ENCODE data around the gene NSMCE1.
A peak's percentile ranks its signal among the peaks of the same experiment; 100 is the strongest.

Gene NSMCE1

GRCh38 chr16:27228621-27229501 is 39.7 kb downstream of the NSMCE1 start:
- Histone ChIP-seq H2AFZ (ENCODE audit: low read length) (no peak overlapping the region), H3K9me2 (ENCODE audit: low read depth, low read length) (no peaks in the 10 kb centered on the region), H3K4me2 (ENCODE audit: low read length) (peak overlapping the region; percentile 12; the same call in 1 of the 2 replicates), H3K79me2 (ENCODE audit: insufficient read depth, low read length) (no peaks in the 10 kb centered on the region), H3K36me3 (ENCODE audit: insufficient read depth, low read length) (peaks cover 34% of the 10 kb centered on the region), H3K9me3 (ENCODE audit: low read length) (no peaks in the 10 kb centered on the region), H3K4me3 (ENCODE audit: low read depth, low read length, poor library complexity, severe bottlenecking) (no peak overlapping the region), H3K27ac (ENCODE audit: low read depth, low read length, poor library complexity, severe bottlenecking) (peak overlapping the region; percentile 98), H4K20me1 (ENCODE audit: insufficient read depth, low read length) (no peaks in the 10 kb centered on the region), H3K4me1 (ENCODE audit: insufficient read depth, low read length, severe bottlenecking) (peaks cover 84% of the 10 kb centered on the region), H3K27me3 (ENCODE audit: insufficient read depth, low read length) (no peaks in the 10 kb centered on the region), H3K9ac (ENCODE audit: low read length) (no peak overlapping the region; the same call in 1 of the 2 replicates), H3F3A (ENCODE audit: insufficient read depth, low read length) (peaks cover 7% of the 10 kb centered on the region)
- TF ChIP-seq CTCF (IDR thresholded peaks at IDR 0.05; ENCODE audit: low read length) = no peak; the same call in 1 of the 2 replicates
- no peak for TF ChIP-seq EZH2 (IDR thresholded peaks at IDR 0.05; ENCODE audit: borderline replicate concordance, low read length)

GRCh38 chr16:27228045-27228444 is 40.5 kb downstream of the NSMCE1 start:
- Histone ChIP-seq H3K9me2 (ENCODE audit: low read depth, low read length) (no peaks in the 10 kb centered on the region), H3K9ac (ENCODE audit: low read length) (no peak overlapping the region), H4K20me1 (ENCODE audit: insufficient read depth, low read length) (no peaks in the 10 kb centered on the region), H3K9me3 (ENCODE audit: low read length) (no peaks in the 10 kb centered on the region), H3K36me3 (ENCODE audit: insufficient read depth, low read length) (peaks cover 36% of the 10 kb centered on the region), H3K79me2 (ENCODE audit: insufficient read depth, low read length) (no peaks in the 10 kb centered on the region), H3K4me2 (ENCODE audit: low read length) (no peak overlapping the region), H3K4me3 (ENCODE audit: low read depth, low read length, poor library complexity, severe bottlenecking) (no peak overlapping the region), H3K27me3 (ENCODE audit: insufficient read depth, low read length) (no peaks in the 10 kb centered on the region), H3K27ac (ENCODE audit: low read depth, low read length, poor library complexity, severe bottlenecking) (peak overlapping the region; percentile 40), H3K4me1 (ENCODE audit: insufficient read depth, low read length, severe bottlenecking) (peaks cover 75% of the 10 kb centered on the region), H2AFZ (ENCODE audit: low read length) (no peak overlapping the region), H3F3A (ENCODE audit: insufficient read depth, low read length) (peaks cover 7% of the 10 kb centered on the region)
- TF ChIP-seq CTCF (IDR thresholded peaks at IDR 0.05; ENCODE audit: low read length) (no peak), EZH2 (IDR thresholded peaks at IDR 0.05; ENCODE audit: borderline replicate concordance, low read length) (no peak)

GRCh38 chr16:27226976-27227705 is 41.4 kb downstream of the NSMCE1 start:
- Histone ChIP-seq H3K27ac (ENCODE audit: low read depth, low read length, poor library complexity, severe bottlenecking) (peak overlapping the region; percentile 73), H3K27me3 (ENCODE audit: insufficient read depth, low read length) (no peaks in the 10 kb centered on the region), H3K4me3 (ENCODE audit: low read depth, low read length, poor library complexity, severe bottlenecking) (no peak overlapping the region), H2AFZ (ENCODE audit: low read length) (no peak overlapping the region), H3K4me2 (ENCODE audit: low read length) (peak overlapping the region; percentile 15; the same call in 1 of the 2 replicates), H3K9ac (ENCODE audit: low read length) (no peak overlapping the region; the same call in 1 of the 2 replicates), H3K9me2 (ENCODE audit: low read depth, low read length) (no peaks in the 10 kb centered on the region), H3F3A (ENCODE audit: insufficient read depth, low read length) (no peaks in the 10 kb centered on the region), H3K36me3 (ENCODE audit: insufficient read depth, low read length) (peaks cover 36% of the 10 kb centered on the region), H3K4me1 (ENCODE audit: insufficient read depth, low read length, severe bottlenecking) (peaks cover 71% of the 10 kb centered on the region), H3K79me2 (ENCODE audit: insufficient read depth, low read length) (no peaks in the 10 kb centered on the region), H3K9me3 (ENCODE audit: low read length) (no peaks in the 10 kb centered on the region), H4K20me1 (ENCODE audit: insufficient read depth, low read length) (no peaks in the 10 kb centered on the region)
- TF ChIP-seq EZH2 (IDR thresholded peaks at IDR 0.05; ENCODE audit: borderline replicate concordance, low read length) (no peak), CTCF (IDR thresholded peaks at IDR 0.05; ENCODE audit: low read length) (no peak)

All from OCI-LY1 (cell line).